HCT116 (cell line): ENCODE results near the gene PLGRKT. TPM values are rescaled to one million over a fixed set of nuclear protein-coding genes. Genes with fewer than 3 reads are reported as not detected.

Source experiments
- ATAC-seq: fragments of 200-7000 bp; cut with Tn5 transposase; 2 replicates; pipeline ENCODE4 v1.9.1; 2020; ENCODE audit warnings: mild to moderate bottlenecking, moderate library complexity
- BruUV-seq: library from RNA; stranded (reverse); fragments of 400-500 nt; replicated peaks from 2 replicates; lab custom pipeline; 2021; lab: Mats Ljungman, UMichigan
- CTCF ChIA-PET: fragments of 300-600 bp; sonication (Branson Sonifier 250); formaldehyde crosslinking; loops from one replicate; lab custom pipeline; 2021; ENCODE audit warnings: antibody characterized with exemption; lab: Charles Lee
- POLR2A ChIA-PET: fragments of 300-600, 350-600 bp; sonication (Branson Sonifier 250); formaldehyde crosslinking; loops from one replicate; lab custom pipeline; 2021; ENCODE audit warnings: antibody characterized with exemption; lab: Charles Lee
- RAD21 ChIA-PET, 2 experiments: fragments of 300-600 bp; sonication (Branson Sonifier 250); formaldehyde crosslinking; loops; one replicate each; lab custom pipeline; 2023; ENCODE audit warnings: low total read pairs in 2 of 2; ENCODE audit not compliant: uncharacterized antibody in 2 of 2, unreplicated experiment in 2 of 2, low non-redundant PET in 1 of 2; lab: Charles Lee
- DNase-seq: peaks from one replicate; pipeline ENCODE4 v3.0.0-alpha.2; 2010; ENCODE audit warnings: low read depth, low spot score
- H2AFZ ChIP-seq: fragments of 200-600 bp; shearing (Covaris generic), sonication (generic); 2 replicates; pipeline ENCODE4 v1.6.1; 2017; ENCODE audit warnings: low read depth, mixed run types, mixed read lengths, antibody characterized with exemption, low read length; ENCODE audit not compliant: poor library complexity, severe bottlenecking
- H3K27ac ChIP-seq: 2 replicates; pipeline ENCODE4 v1.5.1; 2012; ENCODE audit warnings: low read depth, low read length
- H3K27me3 ChIP-seq: fragments of 200-600 bp; sonication (generic); 2 replicates; pipeline ENCODE4 v1.6.1; 2016; ENCODE audit warnings: mixed run types, low read length, mixed read lengths; ENCODE audit not compliant: insufficient read depth
- H3K36me3 ChIP-seq, 2 experiments: fragments of 200-500 bp in 1 of 2; fragments of 200-600 bp in 1 of 2; sonication (Bioruptor generic) in 1 of 2; sonication (generic) in 1 of 2; 2 replicates each; pipeline versions ENCODE4 v1.5.1 to v1.6.1; 2014 to 2016; ENCODE audit warnings: low read length in 2 of 2, inconsistent platforms in 1 of 2, mixed read lengths in 1 of 2, mixed run types in 1 of 2; ENCODE audit not compliant: insufficient read depth in 2 of 2, control insufficient read depth in 1 of 2
- H3K4me1 ChIP-seq, 2 experiments: fragments of 200-600 bp in 1 of 2; sonication (generic) in 1 of 2; 2 replicates each; pipeline versions ENCODE4 v1.5.1 to v1.6.1; 2012 to 2017; ENCODE audit warnings: low read length in 2 of 2, inconsistent platforms in 1 of 2, mild to moderate bottlenecking in 1 of 2, mixed read lengths in 1 of 2, mixed run types in 1 of 2, moderate library complexity in 1 of 2; ENCODE audit not compliant: insufficient read depth in 2 of 2, control insufficient read depth in 1 of 2
- H3K4me2 ChIP-seq: fragments of 200-600 bp; sonication (generic); 2 replicates; pipeline ENCODE4 v1.6.1; 2017; ENCODE audit warnings: mixed run types, low read length, mixed read lengths
- H3K4me3 ChIP-seq, 2 experiments: fragments of 200-600 bp in 1 of 2; sonication (generic) in 1 of 2; replicated peaks in 1 of 2; 2 replicates each; pipeline ENCODE4 v1.5.1; 2011 to 2016; ENCODE audit warnings: low read length in 2 of 2, control low read depth in 1 of 2, low read depth in 1 of 2, mild to moderate bottlenecking in 1 of 2, mixed read lengths in 1 of 2, mixed run types in 1 of 2
- H3K79me2 ChIP-seq: fragments of 200-600 bp; sonication (generic); 2 replicates; pipeline ENCODE4 v1.6.1; 2017; ENCODE audit warnings: mild to moderate bottlenecking, mixed run types, low read length, moderate library complexity, mixed read lengths; ENCODE audit not compliant: insufficient read depth
- H3K9ac ChIP-seq: fragments of 200-600 bp; sonication (generic); 2 replicates; pipeline ENCODE4 v1.6.1; 2016; ENCODE audit warnings: low read length, mixed read lengths
- H3K9me2 ChIP-seq: fragments of 200-600 bp; sonication (generic), shearing (Covaris generic); 2 replicates; pipeline ENCODE4 v1.6.1; 2017; ENCODE audit warnings: mixed run types, mild to moderate bottlenecking, moderate library complexity; ENCODE audit not compliant: insufficient read depth
- H3K9me3 ChIP-seq, 2 experiments: fragments of 200-500 bp in 1 of 2; fragments of 200-600 bp in 1 of 2; sonication (Bioruptor generic) in 1 of 2; sonication (generic) in 1 of 2; 2 replicates each; pipeline ENCODE4 v1.6.1; 2014 to 2017; ENCODE audit warnings: low read length in 2 of 2, mixed read lengths in 2 of 2, inconsistent platforms in 1 of 2, low read depth in 1 of 2, mild to moderate bottlenecking in 1 of 2, mixed run types in 1 of 2, moderate library complexity in 1 of 2; ENCODE audit not compliant: control insufficient read depth in 1 of 2, insufficient read depth in 1 of 2
- H4K20me1 ChIP-seq: fragments of 200-600 bp; sonication (generic), shearing (Covaris generic); 2 replicates; pipeline ENCODE4 v1.6.1; 2017; ENCODE audit warnings: mixed run types, mild to moderate bottlenecking, moderate library complexity; ENCODE audit not compliant: insufficient read depth
- CEBPB ChIP-seq: IDR thresholded peaks from 2 replicates; pipeline ENCODE4 v1.6.1; 2012; ENCODE audit warnings: low read depth
- EGR1 ChIP-seq: IDR thresholded peaks from 2 replicates; pipeline ENCODE4 v1.6.1; 2012; ENCODE audit warnings: low read depth
- ELF1 ChIP-seq: IDR thresholded peaks from 2 replicates; pipeline ENCODE4 v1.6.1; 2012; ENCODE audit warnings: low read depth, borderline replicate concordance
- EZH2 ChIP-seq: fragments of 200-600 bp; sonication (generic); IDR thresholded peaks from 2 replicates; pipeline ENCODE4 v1.6.1; 2017; ENCODE audit warnings: antibody characterized with exemption, mixed run types
- EZH2phosphoT487 ChIP-seq: fragments of 200-600 bp; IDR thresholded peaks from 2 replicates; pipeline ENCODE4 v1.6.1; 2018; ENCODE audit warnings: antibody characterized with exemption, borderline replicate concordance
- FOSL1 ChIP-seq: IDR thresholded peaks from 2 replicates; pipeline ENCODE4 v1.6.1; 2012; ENCODE audit warnings: low read depth
- POLR2A ChIP-seq: IDR thresholded peaks from 2 replicates; pipeline ENCODE4 v1.7.0; 2011; ENCODE audit warnings: borderline replicate concordance; ENCODE audit not compliant: insufficient read depth, insufficient read length; ENCODE audit errors: extremely low read depth
- POLR2AphosphoS5 ChIP-seq: IDR thresholded peaks from 2 replicates; pipeline ENCODE4 v1.6.1; 2011; ENCODE audit warnings: mild to moderate bottlenecking, low read depth, low read length, moderate library complexity
- SIN3A ChIP-seq: IDR thresholded peaks from 2 replicates; pipeline ENCODE4 v1.6.1; 2012; ENCODE audit warnings: low read depth
- SP1 ChIP-seq: IDR thresholded peaks from 2 replicates; pipeline ENCODE4 v1.6.1; 2012; ENCODE audit warnings: low read depth
- SRF ChIP-seq: IDR thresholded peaks from 2 replicates; pipeline ENCODE4 v1.6.1; 2012; ENCODE audit warnings: low read depth
- YY1 ChIP-seq: IDR thresholded peaks from 2 replicates; pipeline ENCODE4 v1.6.1; 2011; ENCODE audit warnings: low read length, low read depth, moderate library complexity, mild to moderate bottlenecking; ENCODE audit not compliant: insufficient replicate concordance; ENCODE audit errors: extremely low read depth
- ZFX ChIP-seq: fragments of 450-650 bp; IDR thresholded peaks from 2 replicates; pipeline ENCODE4 v1.6.1; 2017
- intact Hi-C: fragments of 100-400 bp; cut with micrococcal nuclease; formaldehyde crosslinking; loops from 2 replicates; pipeline ENCODE4 v1.10.0; 2022
- total RNA-seq: library from RNA; stranded (reverse); gene quantifications from one replicate; pipeline ENCODE4 v1.2.1, GENCODE V29; 2021; ENCODE audit not compliant: unreplicated experiment
- TF ChIP-seq, protein P1 (sequence below): IDR thresholded peaks from 2 replicates; pipeline ENCODE4 v1.6.1; 2011; ENCODE audit warnings: mild to moderate bottlenecking, low read length, moderate library complexity; ENCODE audit not compliant: insufficient replicate concordance; ENCODE audit errors: extremely low read depth
- TF ChIP-seq, protein P2 (sequence below), 3 experiments: fragments of 200-600 bp in 1 of 3; sonication (generic) in 1 of 3; IDR thresholded peaks in 2 of 3; conservative IDR thresholded peaks in 1 of 3; 2 replicates each; pipeline ENCODE4 v1.5.1; 2012 to 2017; ENCODE audit warnings: low read depth in 2 of 3, low read length in 2 of 3, antibody characterized with exemption in 1 of 3, borderline replicate concordance in 1 of 3, control low read depth in 1 of 3, mild to moderate bottlenecking in 1 of 3, mixed read lengths in 1 of 3, mixed run types in 1 of 3, moderate library complexity in 1 of 3; ENCODE audit not compliant: insufficient read depth in 1 of 3
- TF ChIP-seq, protein P3 (sequence below): IDR thresholded peaks from 2 replicates; pipeline ENCODE4 v1.6.1; 2012
- TF ChIP-seq, protein P4 (sequence below): IDR thresholded peaks from 2 replicates; pipeline ENCODE4 v1.6.1; 2012; ENCODE audit warnings: low read depth
- TF ChIP-seq, protein P5 (sequence below): IDR thresholded peaks from 2 replicates; pipeline ENCODE4 v1.6.1; 2012

Gene PLGRKT
- total RNA-seq, 1 experiment from 2014 or later = 23.8 TPM

DNA sequence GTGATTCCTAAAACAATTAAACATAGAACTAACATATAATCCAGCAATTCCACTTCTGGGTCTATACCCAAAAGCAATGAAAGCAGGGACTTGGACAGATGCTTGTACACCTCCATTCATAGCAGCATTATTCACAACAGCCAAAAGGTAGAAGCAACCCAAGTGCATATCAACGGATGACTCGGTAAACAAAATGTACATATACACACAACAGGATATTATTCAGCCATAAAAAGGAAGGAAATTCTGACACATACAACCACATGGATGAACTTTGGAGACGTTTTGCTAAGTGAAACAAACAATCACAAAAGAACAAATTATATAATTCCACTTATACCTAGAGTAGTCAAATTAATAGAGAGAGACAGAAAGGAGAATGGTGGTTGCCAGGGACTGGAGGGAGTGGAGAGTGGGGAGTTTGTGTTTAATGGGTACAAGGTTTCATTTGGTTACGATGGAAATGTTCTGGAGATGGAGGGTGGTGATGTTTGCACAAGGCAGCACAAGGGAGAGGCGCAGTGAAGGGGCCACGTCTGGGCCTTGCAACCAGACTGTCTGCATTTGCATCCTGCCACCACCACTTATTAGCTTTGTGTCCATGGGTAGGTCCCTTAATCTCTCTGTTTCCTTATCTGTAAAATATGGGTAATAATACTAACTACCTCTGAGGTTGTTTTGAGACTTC, 61.8 kb downstream of the PLGRKT start:
- no peak overlapping the region for H3K9ac ChIP-seq
- intact Hi-C loops = no loop called here
- H3K9me3 ChIP-seq = no peaks in the 10 kb centered on the region
- H3K27me3 ChIP-seq = no peaks in the 10 kb centered on the region
- H4K20me1 ChIP-seq = no peaks in the 10 kb centered on the region
- H3K4me3 ChIP-seq = no peak overlapping the region
- RAD21 ChIA-PET = no interaction called here
- DNase-seq (no peak), ATAC-seq (no peak)
- H3K79me2 ChIP-seq = no peaks in the 10 kb centered on the region
- no peak overlapping the region for H2AFZ ChIP-seq
- BruUV-seq = no TSS peak
- no peaks in the 10 kb centered on the region for H3K9me2 ChIP-seq
- H3K36me3 ChIP-seq = no peaks in the 10 kb centered on the region
- CTCF ChIA-PET = no interaction called here
- 0 out of 4 replicates have a peak, but pooled peaks cover 0 to 3% of the 10 kb centered on the region in 2 experiments for H3K4me1 ChIP-seq
- no peak overlapping the region for H3K27ac ChIP-seq
- H3K4me2 ChIP-seq = no peak overlapping the region
- POLR2A ChIA-PET = no interaction called here
- no peak for TF ChIP-seq POLR2AphosphoS5
- TF ChIP-seq, protein P1, sequence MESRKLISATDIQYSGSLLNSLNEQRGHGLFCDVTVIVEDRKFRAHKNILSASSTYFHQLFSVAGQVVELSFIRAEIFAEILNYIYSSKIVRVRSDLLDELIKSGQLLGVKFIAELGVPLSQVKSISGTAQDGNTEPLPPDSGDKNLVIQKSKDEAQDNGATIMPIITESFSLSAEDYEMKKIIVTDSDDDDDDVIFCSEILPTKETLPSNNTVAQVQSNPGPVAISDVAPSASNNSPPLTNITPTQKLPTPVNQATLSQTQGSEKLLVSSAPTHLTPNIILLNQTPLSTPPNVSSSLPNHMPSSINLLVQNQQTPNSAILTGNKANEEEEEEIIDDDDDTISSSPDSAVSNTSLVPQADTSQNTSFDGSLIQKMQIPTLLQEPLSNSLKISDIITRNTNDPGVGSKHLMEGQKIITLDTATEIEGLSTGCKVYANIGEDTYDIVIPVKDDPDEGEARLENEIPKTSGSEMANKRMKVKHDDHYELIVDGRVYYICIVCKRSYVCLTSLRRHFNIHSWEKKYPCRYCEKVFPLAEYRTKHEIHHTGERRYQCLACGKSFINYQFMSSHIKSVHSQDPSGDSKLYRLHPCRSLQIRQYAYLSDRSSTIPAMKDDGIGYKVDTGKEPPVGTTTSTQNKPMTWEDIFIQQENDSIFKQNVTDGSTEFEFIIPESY = no peak
- TF ChIP-seq, protein P2, sequence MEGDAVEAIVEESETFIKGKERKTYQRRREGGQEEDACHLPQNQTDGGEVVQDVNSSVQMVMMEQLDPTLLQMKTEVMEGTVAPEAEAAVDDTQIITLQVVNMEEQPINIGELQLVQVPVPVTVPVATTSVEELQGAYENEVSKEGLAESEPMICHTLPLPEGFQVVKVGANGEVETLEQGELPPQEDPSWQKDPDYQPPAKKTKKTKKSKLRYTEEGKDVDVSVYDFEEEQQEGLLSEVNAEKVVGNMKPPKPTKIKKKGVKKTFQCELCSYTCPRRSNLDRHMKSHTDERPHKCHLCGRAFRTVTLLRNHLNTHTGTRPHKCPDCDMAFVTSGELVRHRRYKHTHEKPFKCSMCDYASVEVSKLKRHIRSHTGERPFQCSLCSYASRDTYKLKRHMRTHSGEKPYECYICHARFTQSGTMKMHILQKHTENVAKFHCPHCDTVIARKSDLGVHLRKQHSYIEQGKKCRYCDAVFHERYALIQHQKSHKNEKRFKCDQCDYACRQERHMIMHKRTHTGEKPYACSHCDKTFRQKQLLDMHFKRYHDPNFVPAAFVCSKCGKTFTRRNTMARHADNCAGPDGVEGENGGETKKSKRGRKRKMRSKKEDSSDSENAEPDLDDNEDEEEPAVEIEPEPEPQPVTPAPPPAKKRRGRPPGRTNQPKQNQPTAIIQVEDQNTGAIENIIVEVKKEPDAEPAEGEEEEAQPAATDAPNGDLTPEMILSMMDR (IDR thresholded peaks at IDR 0.05 in 2 of 3, conservative IDR thresholded peaks at IDR 0.05 in 1 of 3; ENCODE audit: borderline replicate concordance in 1 of 3, insufficient read depth in 1 of 3, low read depth in 2 of 3, low read length in 2 of 3) = no peak
- no peak for TF ChIP-seq YY1
- no peak for TF ChIP-seq CEBPB
- no peak for TF ChIP-seq EZH2phosphoT487
- TF ChIP-seq SP1 = no peak
- TF ChIP-seq EGR1 = no peak
- no peak for TF ChIP-seq SIN3A
- no peak for TF ChIP-seq EZH2
- TF ChIP-seq, protein P3, sequence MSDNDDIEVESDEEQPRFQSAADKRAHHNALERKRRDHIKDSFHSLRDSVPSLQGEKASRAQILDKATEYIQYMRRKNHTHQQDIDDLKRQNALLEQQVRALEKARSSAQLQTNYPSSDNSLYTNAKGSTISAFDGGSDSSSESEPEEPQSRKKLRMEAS = no peak
- TF ChIP-seq ZFX = no peak
- TF ChIP-seq POLR2A = no peak
- no peak for TF ChIP-seq ELF1
- TF ChIP-seq, protein P4, sequence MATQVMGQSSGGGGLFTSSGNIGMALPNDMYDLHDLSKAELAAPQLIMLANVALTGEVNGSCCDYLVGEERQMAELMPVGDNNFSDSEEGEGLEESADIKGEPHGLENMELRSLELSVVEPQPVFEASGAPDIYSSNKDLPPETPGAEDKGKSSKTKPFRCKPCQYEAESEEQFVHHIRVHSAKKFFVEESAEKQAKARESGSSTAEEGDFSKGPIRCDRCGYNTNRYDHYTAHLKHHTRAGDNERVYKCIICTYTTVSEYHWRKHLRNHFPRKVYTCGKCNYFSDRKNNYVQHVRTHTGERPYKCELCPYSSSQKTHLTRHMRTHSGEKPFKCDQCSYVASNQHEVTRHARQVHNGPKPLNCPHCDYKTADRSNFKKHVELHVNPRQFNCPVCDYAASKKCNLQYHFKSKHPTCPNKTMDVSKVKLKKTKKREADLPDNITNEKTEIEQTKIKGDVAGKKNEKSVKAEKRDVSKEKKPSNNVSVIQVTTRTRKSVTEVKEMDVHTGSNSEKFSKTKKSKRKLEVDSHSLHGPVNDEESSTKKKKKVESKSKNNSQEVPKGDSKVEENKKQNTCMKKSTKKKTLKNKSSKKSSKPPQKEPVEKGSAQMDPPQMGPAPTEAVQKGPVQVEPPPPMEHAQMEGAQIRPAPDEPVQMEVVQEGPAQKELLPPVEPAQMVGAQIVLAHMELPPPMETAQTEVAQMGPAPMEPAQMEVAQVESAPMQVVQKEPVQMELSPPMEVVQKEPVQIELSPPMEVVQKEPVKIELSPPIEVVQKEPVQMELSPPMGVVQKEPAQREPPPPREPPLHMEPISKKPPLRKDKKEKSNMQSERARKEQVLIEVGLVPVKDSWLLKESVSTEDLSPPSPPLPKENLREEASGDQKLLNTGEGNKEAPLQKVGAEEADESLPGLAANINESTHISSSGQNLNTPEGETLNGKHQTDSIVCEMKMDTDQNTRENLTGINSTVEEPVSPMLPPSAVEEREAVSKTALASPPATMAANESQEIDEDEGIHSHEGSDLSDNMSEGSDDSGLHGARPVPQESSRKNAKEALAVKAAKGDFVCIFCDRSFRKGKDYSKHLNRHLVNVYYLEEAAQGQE = no peak
- no peak for TF ChIP-seq FOSL1
- TF ChIP-seq, protein P5, sequence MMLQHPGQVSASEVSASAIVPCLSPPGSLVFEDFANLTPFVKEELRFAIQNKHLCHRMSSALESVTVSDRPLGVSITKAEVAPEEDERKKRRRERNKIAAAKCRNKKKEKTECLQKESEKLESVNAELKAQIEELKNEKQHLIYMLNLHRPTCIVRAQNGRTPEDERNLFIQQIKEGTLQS = no peak
- no peak for TF ChIP-seq SRF
